ENCODE data around the gene C1QL4. TPM values are rescaled to one million over a fixed set of nuclear protein-coding genes. Genes with fewer than 3 reads are reported as not detected.

C1QL4 gene
- total and polyA plus RNA-seq, 2 donors (not counting 1 experiment from before 2014, with no cell fraction given) = not detected

DNA sequence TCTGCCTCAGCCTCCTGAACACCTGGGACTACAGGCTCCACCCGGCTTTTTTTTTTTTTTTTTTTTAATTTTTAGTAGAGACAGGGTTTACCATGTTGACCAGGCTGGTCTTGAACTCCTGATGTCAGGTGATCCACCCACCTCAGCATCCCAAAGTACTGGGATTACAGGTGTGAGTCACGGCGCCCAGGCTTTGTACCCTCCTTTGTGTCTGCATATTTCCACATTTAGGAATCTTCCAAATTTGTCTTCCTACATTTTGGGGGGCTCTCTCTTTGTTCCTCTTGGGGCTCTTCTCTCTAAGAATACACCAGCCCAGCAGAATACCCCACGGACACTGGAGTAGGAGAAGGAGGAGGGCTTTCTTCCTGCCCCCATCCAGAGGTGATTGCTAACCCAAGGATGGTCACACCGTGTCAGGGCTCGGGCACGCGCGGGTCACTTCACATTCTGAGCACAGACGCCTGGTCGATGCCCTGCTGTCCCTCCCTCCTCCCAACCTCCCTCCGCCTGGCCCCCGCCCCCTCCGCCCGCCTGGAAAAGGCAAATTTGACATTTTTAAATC lies 7.6 kb upstream of the C1QL4 start:
- Mint-ChIP-seq H3K27me3 (peaks cover 45% of the 10 kb centered on the region), H3K4me3 (peak overlapping the region; percentile 54), H3K4me1 (peaks cover 60% of the 10 kb centered on the region), H3K27ac (peak overlapping the region; percentile 11), H3K9me3 (ENCODE audit: insufficient read depth) (no peaks in the 10 kb centered on the region)
- Histone ChIP-seq H3K79me2 (ENCODE audit: control insufficient read depth, insufficient read depth, low read length) (no peaks in the 10 kb centered on the region), H2AFZ (ENCODE audit: insufficient read depth, low read depth, low read length, poor library complexity, severe bottlenecking) (no peak overlapping the region), H3K4me1 (ENCODE audit: control insufficient read depth in 2 of 2, insufficient read depth in 2 of 2, low read length in 2 of 2) (peaks cover 65 to 67% of the 10 kb centered on the region in 2 donors), H3K36me3 (replicated peaks in 1 of 2; ENCODE audit: control extremely low read depth in 1 of 2, control insufficient read depth in 1 of 2, extremely low read depth in 1 of 2, insufficient read depth in 2 of 2, low read length in 1 of 2) (no peaks in the 10 kb centered on the region), H3K9ac (ENCODE audit: low read length) (peak overlapping the region; percentile 29), H3K27me3 (replicated peaks in 1 of 4; ENCODE audit: control extremely low read depth in 1 of 4, control insufficient read depth in 3 of 4, insufficient read depth in 4 of 4, low read length in 3 of 4) (peaks cover 0 to 90% (median 56%) of the 10 kb centered on the region in 4 experiments), H3K4me2 (replicated peaks; ENCODE audit: low read depth, low read length, poor library complexity, severe bottlenecking) (peak overlapping the region; percentile 89), H3K9me3 (ENCODE audit: control extremely low read depth in 1 of 3, control insufficient read depth in 2 of 3, insufficient read depth in 1 of 3, low read length in 2 of 3) (peaks cover 0 to 35% (median 0%) of the 10 kb centered on the region in 3 donors), H4K20me1 (ENCODE audit: control insufficient read depth, insufficient read depth, low read length, poor library complexity, severe bottlenecking) (peaks cover 24% of the 10 kb centered on the region), H3K27ac (ENCODE audit: low read length in 2 of 2) (no peak overlapping the region), H3K4me3 (ENCODE audit: control extremely low read depth in 1 of 5, extremely low read depth in 1 of 5, insufficient read depth in 1 of 5, low read depth in 2 of 5, low read length in 4 of 5) (peak overlapping the region in 1 of 5 experiments; percentile 11)
- 11% methylated on average over 9 of the region's 15 CpGs for WGBS (ENCODE audit: insufficient coverage)
- peak; percentile 24 for DNase-seq
- TF ChIP-seq EZH2 (IDR thresholded peaks at IDR 0.05; ENCODE audit: borderline replicate concordance, insufficient read depth, low read depth, low read length, poor library complexity, severe bottlenecking) = no peak
- TF ChIP-seq, protein P1, sequence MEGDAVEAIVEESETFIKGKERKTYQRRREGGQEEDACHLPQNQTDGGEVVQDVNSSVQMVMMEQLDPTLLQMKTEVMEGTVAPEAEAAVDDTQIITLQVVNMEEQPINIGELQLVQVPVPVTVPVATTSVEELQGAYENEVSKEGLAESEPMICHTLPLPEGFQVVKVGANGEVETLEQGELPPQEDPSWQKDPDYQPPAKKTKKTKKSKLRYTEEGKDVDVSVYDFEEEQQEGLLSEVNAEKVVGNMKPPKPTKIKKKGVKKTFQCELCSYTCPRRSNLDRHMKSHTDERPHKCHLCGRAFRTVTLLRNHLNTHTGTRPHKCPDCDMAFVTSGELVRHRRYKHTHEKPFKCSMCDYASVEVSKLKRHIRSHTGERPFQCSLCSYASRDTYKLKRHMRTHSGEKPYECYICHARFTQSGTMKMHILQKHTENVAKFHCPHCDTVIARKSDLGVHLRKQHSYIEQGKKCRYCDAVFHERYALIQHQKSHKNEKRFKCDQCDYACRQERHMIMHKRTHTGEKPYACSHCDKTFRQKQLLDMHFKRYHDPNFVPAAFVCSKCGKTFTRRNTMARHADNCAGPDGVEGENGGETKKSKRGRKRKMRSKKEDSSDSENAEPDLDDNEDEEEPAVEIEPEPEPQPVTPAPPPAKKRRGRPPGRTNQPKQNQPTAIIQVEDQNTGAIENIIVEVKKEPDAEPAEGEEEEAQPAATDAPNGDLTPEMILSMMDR (IDR thresholded peaks at IDR 0.05) = no peak
- POLR2A ChIA-PET = interaction anchor here (0.7 kb wide), 1 partner anchor 345 kb away, joined by 9 read pairs; no protein-coding TSS in a partner anchor
- ATAC-seq (ENCODE audit: low read depth) = no peak
- CTCF ChIA-PET = interaction anchor here (0.9 to 4.0 kb wide), 4 partner anchors 14 to 56 kb away, joined by 3 to 74 read pairs (median 24); partner anchors contain the start of gene TROAP
- intact Hi-C loops (cut with micrococcal nuclease) = loop anchor here (10.0 kb wide), 2 partner anchors 250 to 500 kb away; partner anchors contain the start of genes BCDIN3D and DHH
